HCT116 (cell line): ENCODE data around the gene NCOR1. TPM values are rescaled to one million over a fixed set of nuclear protein-coding genes. Genes with fewer than 3 reads are reported as not detected.

ENCODE experiments used
- ATAC-seq: fragments of 200-7000 bp; cut with Tn5 transposase; 2 replicates; pipeline ENCODE4 v1.9.1; 2020; ENCODE audit warnings: mild to moderate bottlenecking, moderate library complexity
- BruUV-seq: library from RNA; stranded (reverse); fragments of 400-500 nt; replicated peaks from 2 replicates; lab custom pipeline; 2021; lab: Mats Ljungman, UMichigan
- CTCF ChIA-PET: fragments of 300-600 bp; sonication (Branson Sonifier 250); formaldehyde crosslinking; loops from one replicate; lab custom pipeline; 2021; ENCODE audit warnings: antibody characterized with exemption; lab: Charles Lee
- POLR2A ChIA-PET: fragments of 300-600, 350-600 bp; sonication (Branson Sonifier 250); formaldehyde crosslinking; loops from one replicate; lab custom pipeline; 2021; ENCODE audit warnings: antibody characterized with exemption; lab: Charles Lee
- RAD21 ChIA-PET, 2 experiments: fragments of 300-600 bp; sonication (Branson Sonifier 250); formaldehyde crosslinking; loops; one replicate each; lab custom pipeline; 2023; ENCODE audit warnings: low total read pairs in 2 of 2; ENCODE audit not compliant: uncharacterized antibody in 2 of 2, unreplicated experiment in 2 of 2, low non-redundant PET in 1 of 2; lab: Charles Lee
- DNase-seq: peaks from one replicate; pipeline ENCODE4 v3.0.0-alpha.2; 2010; ENCODE audit warnings: low read depth, low spot score
- H2AFZ ChIP-seq: fragments of 200-600 bp; shearing (Covaris generic), sonication (generic); 2 replicates; pipeline ENCODE4 v1.6.1; 2017; ENCODE audit warnings: low read depth, mixed run types, mixed read lengths, antibody characterized with exemption, low read length; ENCODE audit not compliant: poor library complexity, severe bottlenecking
- H3K27ac ChIP-seq: 2 replicates; pipeline ENCODE4 v1.5.1; 2012; ENCODE audit warnings: low read depth, low read length
- H3K27me3 ChIP-seq: fragments of 200-600 bp; sonication (generic); 2 replicates; pipeline ENCODE4 v1.6.1; 2016; ENCODE audit warnings: mixed run types, low read length, mixed read lengths; ENCODE audit not compliant: insufficient read depth
- H3K36me3 ChIP-seq, 2 experiments: fragments of 200-500 bp in 1 of 2; fragments of 200-600 bp in 1 of 2; sonication (Bioruptor generic) in 1 of 2; sonication (generic) in 1 of 2; 2 replicates each; pipeline versions ENCODE4 v1.5.1 to v1.6.1; 2014 to 2016; ENCODE audit warnings: low read length in 2 of 2, inconsistent platforms in 1 of 2, mixed read lengths in 1 of 2, mixed run types in 1 of 2; ENCODE audit not compliant: insufficient read depth in 2 of 2, control insufficient read depth in 1 of 2
- H3K4me1 ChIP-seq, 2 experiments: fragments of 200-600 bp in 1 of 2; sonication (generic) in 1 of 2; 2 replicates each; pipeline versions ENCODE4 v1.5.1 to v1.6.1; 2012 to 2017; ENCODE audit warnings: low read length in 2 of 2, inconsistent platforms in 1 of 2, mild to moderate bottlenecking in 1 of 2, mixed read lengths in 1 of 2, mixed run types in 1 of 2, moderate library complexity in 1 of 2; ENCODE audit not compliant: insufficient read depth in 2 of 2, control insufficient read depth in 1 of 2
- H3K4me2 ChIP-seq: fragments of 200-600 bp; sonication (generic); 2 replicates; pipeline ENCODE4 v1.6.1; 2017; ENCODE audit warnings: mixed run types, low read length, mixed read lengths
- H3K4me3 ChIP-seq, 2 experiments: fragments of 200-600 bp in 1 of 2; sonication (generic) in 1 of 2; replicated peaks in 1 of 2; 2 replicates each; pipeline ENCODE4 v1.5.1; 2011 to 2016; ENCODE audit warnings: low read length in 2 of 2, control low read depth in 1 of 2, low read depth in 1 of 2, mild to moderate bottlenecking in 1 of 2, mixed read lengths in 1 of 2, mixed run types in 1 of 2
- H3K79me2 ChIP-seq: fragments of 200-600 bp; sonication (generic); 2 replicates; pipeline ENCODE4 v1.6.1; 2017; ENCODE audit warnings: mild to moderate bottlenecking, mixed run types, low read length, moderate library complexity, mixed read lengths; ENCODE audit not compliant: insufficient read depth
- H3K9ac ChIP-seq: fragments of 200-600 bp; sonication (generic); 2 replicates; pipeline ENCODE4 v1.6.1; 2016; ENCODE audit warnings: low read length, mixed read lengths
- H3K9me2 ChIP-seq: fragments of 200-600 bp; sonication (generic), shearing (Covaris generic); 2 replicates; pipeline ENCODE4 v1.6.1; 2017; ENCODE audit warnings: mixed run types, mild to moderate bottlenecking, moderate library complexity; ENCODE audit not compliant: insufficient read depth
- H3K9me3 ChIP-seq, 2 experiments: fragments of 200-500 bp in 1 of 2; fragments of 200-600 bp in 1 of 2; sonication (Bioruptor generic) in 1 of 2; sonication (generic) in 1 of 2; 2 replicates each; pipeline ENCODE4 v1.6.1; 2014 to 2017; ENCODE audit warnings: low read length in 2 of 2, mixed read lengths in 2 of 2, inconsistent platforms in 1 of 2, low read depth in 1 of 2, mild to moderate bottlenecking in 1 of 2, mixed run types in 1 of 2, moderate library complexity in 1 of 2; ENCODE audit not compliant: control insufficient read depth in 1 of 2, insufficient read depth in 1 of 2
- H4K20me1 ChIP-seq: fragments of 200-600 bp; sonication (generic), shearing (Covaris generic); 2 replicates; pipeline ENCODE4 v1.6.1; 2017; ENCODE audit warnings: mixed run types, mild to moderate bottlenecking, moderate library complexity; ENCODE audit not compliant: insufficient read depth
- ATF3 ChIP-seq: IDR thresholded peaks from 2 replicates; pipeline ENCODE4 v1.6.1; 2012
- CBX3 ChIP-seq: IDR thresholded peaks from 2 replicates; pipeline ENCODE4 v1.6.1; 2012; ENCODE audit warnings: low read depth
- CEBPB ChIP-seq: IDR thresholded peaks from 2 replicates; pipeline ENCODE4 v1.6.1; 2012; ENCODE audit warnings: low read depth
- CTCF ChIP-seq, 3 experiments: fragments of 200-600 bp in 1 of 3; sonication (generic) in 1 of 3; IDR thresholded peaks in 2 of 3; conservative IDR thresholded peaks in 1 of 3; 2 replicates each; pipeline ENCODE4 v1.5.1; 2012 to 2017; ENCODE audit warnings: low read depth in 2 of 3, low read length in 2 of 3, antibody characterized with exemption in 1 of 3, borderline replicate concordance in 1 of 3, control low read depth in 1 of 3, mild to moderate bottlenecking in 1 of 3, mixed read lengths in 1 of 3, mixed run types in 1 of 3, moderate library complexity in 1 of 3; ENCODE audit not compliant: insufficient read depth in 1 of 3
- EGR1 ChIP-seq: IDR thresholded peaks from 2 replicates; pipeline ENCODE4 v1.6.1; 2012; ENCODE audit warnings: low read depth
- ELF1 ChIP-seq: IDR thresholded peaks from 2 replicates; pipeline ENCODE4 v1.6.1; 2012; ENCODE audit warnings: low read depth, borderline replicate concordance
- EZH2phosphoT487 ChIP-seq: fragments of 200-600 bp; IDR thresholded peaks from 2 replicates; pipeline ENCODE4 v1.6.1; 2018; ENCODE audit warnings: antibody characterized with exemption, borderline replicate concordance
- JUND ChIP-seq: IDR thresholded peaks from 2 replicates; pipeline ENCODE4 v1.6.1; 2012
- POLR2A ChIP-seq: IDR thresholded peaks from 2 replicates; pipeline ENCODE4 v1.7.0; 2011; ENCODE audit warnings: borderline replicate concordance; ENCODE audit not compliant: insufficient read depth, insufficient read length; ENCODE audit errors: extremely low read depth
- RAD21 ChIP-seq: IDR thresholded peaks from 2 replicates; pipeline ENCODE4 v1.6.1; 2012; ENCODE audit warnings: low read depth, mild to moderate bottlenecking
- REST ChIP-seq: IDR thresholded peaks from 2 replicates; pipeline ENCODE4 v1.6.1; 2012; ENCODE audit warnings: low read depth
- SRF ChIP-seq: IDR thresholded peaks from 2 replicates; pipeline ENCODE4 v1.6.1; 2012; ENCODE audit warnings: low read depth
- YY1 ChIP-seq: IDR thresholded peaks from 2 replicates; pipeline ENCODE4 v1.6.1; 2011; ENCODE audit warnings: low read length, low read depth, moderate library complexity, mild to moderate bottlenecking; ENCODE audit not compliant: insufficient replicate concordance; ENCODE audit errors: extremely low read depth
- ZFX ChIP-seq: fragments of 450-650 bp; IDR thresholded peaks from 2 replicates; pipeline ENCODE4 v1.6.1; 2017
- ZNF274 ChIP-seq: fragments of 200-500 bp; sonication (Bioruptor generic); IDR thresholded peaks from 2 replicates; pipeline ENCODE4 v1.6.1; 2014; ENCODE audit warnings: mild to moderate bottlenecking, low read depth, low read length, inconsistent platforms
- intact Hi-C: fragments of 100-400 bp; cut with micrococcal nuclease; formaldehyde crosslinking; loops from 2 replicates; pipeline ENCODE4 v1.10.0; 2022
- total RNA-seq: library from RNA; stranded (reverse); gene quantifications from one replicate; pipeline ENCODE4 v1.2.1, GENCODE V29; 2021; ENCODE audit not compliant: unreplicated experiment

The NCOR1 gene
- total RNA-seq, 1 experiment from 2014 or later = 43.7 TPM

- no peak for TF ChIP-seq REST
- TF ChIP-seq JUND = no peak
- TF ChIP-seq ATF3 = no peak
- TF ChIP-seq ZFX = no peak
- TF ChIP-seq CBX3 = no peak
- no peak for TF ChIP-seq YY1
- no peak for TF ChIP-seq EGR1
Observed at GRCh38 chr17:16086957-16087356, 128.4 kb downstream of the NCOR1 start (continued).

- H3K79me2 ChIP-seq = peaks cover 17% of the 10 kb centered on the region; the same call in 1 of the 2 replicates
- H3K27me3 ChIP-seq = no peaks in the 10 kb centered on the region
- no peak overlapping the region for H3K4me3 ChIP-seq
- H3K27ac ChIP-seq = no peak overlapping the region
- no peaks in the 10 kb centered on the region for H3K4me1 ChIP-seq
- H4K20me1 ChIP-seq = no peaks in the 10 kb centered on the region
- ChIA-PET RAD21 (no interaction called here), CTCF (no interaction called here), POLR2A (no interaction called here)
- no peak for ATAC-seq
- H2AFZ ChIP-seq = no peak overlapping the region
- H3K36me3 ChIP-seq = peaks cover 4 to 6% of the 10 kb centered on the region in 2 experiments; a peak in 1 of 4 replicates
- H3K4me2 ChIP-seq = no peak overlapping the region
- DNase-seq = no peak
- H3K9ac ChIP-seq = no peak overlapping the region
- H3K9me2 ChIP-seq = no peaks in the 10 kb centered on the region
- intact Hi-C loops = no loop called here
- no TSS peak for BruUV-seq
- no peaks in the 10 kb centered on the region for H3K9me3 ChIP-seq
- no peak for TF ChIP-seq ZFX
- no peak for TF ChIP-seq REST
- TF ChIP-seq SRF = no peak
- TF ChIP-seq RAD21 = no peak
- no peak for TF ChIP-seq JUND
- no peak for TF ChIP-seq CTCF (IDR thresholded peaks at IDR 0.05 in 2 of 3, conservative IDR thresholded peaks at IDR 0.05 in 1 of 3; ENCODE audit: borderline replicate concordance in 1 of 3, insufficient read depth in 1 of 3, low read depth in 2 of 3, low read length in 2 of 3)
- TF ChIP-seq CEBPB = no peak
- no peak for TF ChIP-seq YY1
- no peak for TF ChIP-seq POLR2A
- no peak for TF ChIP-seq ELF1
- TF ChIP-seq ATF3 = no peak
- TF ChIP-seq EZH2phosphoT487 = no peak
- no peak for TF ChIP-seq ZNF274
Observed at GRCh38 chr17:16085066-16085699, 130.2 kb downstream of the NCOR1 start.
